ENCODE results near the gene ST3GAL2. TPM values are rescaled to one million over a fixed set of nuclear protein-coding genes. Genes with fewer than 3 reads are reported as not detected.

ST3GAL2 gene
- total RNA-seq, 1 experiment from 2014 or later, result 49.4 TPM

DNA sequence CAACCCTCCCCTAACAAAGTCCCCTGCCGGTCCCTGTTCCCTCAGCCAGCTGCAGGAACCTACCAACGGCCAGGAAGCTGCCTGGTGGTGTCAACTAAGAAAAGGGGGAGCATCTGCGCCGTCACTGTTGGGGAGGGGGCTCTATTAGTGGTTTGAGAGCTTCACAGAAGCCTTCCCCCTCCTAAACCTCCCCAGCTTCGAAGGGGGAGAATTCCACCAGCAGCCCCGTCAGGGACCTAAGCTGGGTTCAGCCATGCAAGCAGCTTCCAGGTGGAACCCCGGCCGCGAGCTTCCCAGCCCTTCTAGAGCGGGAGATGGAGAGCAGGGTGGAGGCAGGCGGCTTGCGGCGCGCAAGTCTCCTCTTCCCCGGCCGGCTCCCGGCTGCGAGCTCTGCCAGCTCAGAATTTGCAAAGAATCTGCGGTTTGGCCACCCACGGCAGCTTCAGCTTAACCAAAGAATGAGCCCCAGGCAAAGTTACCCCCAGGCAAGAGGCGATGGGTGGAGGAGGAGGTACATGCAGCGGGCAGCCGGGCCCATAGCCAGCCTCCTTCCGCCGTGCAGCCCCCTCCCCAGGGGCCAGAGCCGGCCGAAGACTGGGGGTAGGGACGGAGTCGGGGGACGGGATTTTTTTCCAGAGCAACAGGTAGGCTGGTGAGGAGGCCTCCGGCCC, 58.5 kb downstream of the ST3GAL2 start:
- Mint-ChIP-seq H3K36me3 (peaks cover 23% of the 10 kb centered on the region), H3K4me1 (peaks cover 16% of the 10 kb centered on the region), H3K27ac (peak overlapping the region; percentile 89), H3K27me3 (ENCODE audit: low read depth) (no peaks in the 10 kb centered on the region), H3K4me3 (peak overlapping the region; percentile 92), H3K9me3 (no peaks in the 10 kb centered on the region)
- CTCF ChIA-PET, result interaction anchor here (0.8 to 3.7 kb wide), 16 partner anchors 11 to 274 kb away, joined by 3 to 42 read pairs (median 6); partner anchors contain the start of genes COG4, FCSK and ST3GAL2
- TF ChIP-seq ZNF396 (CRISPR knock-in tag; IDR thresholded peaks at IDR 0.05; ENCODE audit: borderline replicate concordance) (no peak), RELA (CRISPR knock-in tag; IDR thresholded peaks at IDR 0.05; ENCODE audit: borderline replicate concordance) (no peak), CREM (CRISPR knock-in tag; IDR thresholded peaks at IDR 0.05) (no peak), GTF2I (CRISPR knock-in tag; conservative IDR thresholded peaks at IDR 0.05) (no peak), MYBL2 (CRISPR knock-in tag; IDR thresholded peaks at IDR 0.05) (no peak), CREB1 (CRISPR knock-in tag; IDR thresholded peaks at IDR 0.05) (0 out of 2 replicates have a peak, but pooled peaks have one; percentile 27), NFATC4 (CRISPR knock-in tag; IDR thresholded peaks at IDR 0.05) (peak; percentile 21; the same call in 1 of the 2 replicates), MXD4 (CRISPR knock-in tag; IDR thresholded peaks at IDR 0.05; ENCODE audit: borderline replicate concordance) (no peak)
- TF ChIP-seq, protein P1, sequence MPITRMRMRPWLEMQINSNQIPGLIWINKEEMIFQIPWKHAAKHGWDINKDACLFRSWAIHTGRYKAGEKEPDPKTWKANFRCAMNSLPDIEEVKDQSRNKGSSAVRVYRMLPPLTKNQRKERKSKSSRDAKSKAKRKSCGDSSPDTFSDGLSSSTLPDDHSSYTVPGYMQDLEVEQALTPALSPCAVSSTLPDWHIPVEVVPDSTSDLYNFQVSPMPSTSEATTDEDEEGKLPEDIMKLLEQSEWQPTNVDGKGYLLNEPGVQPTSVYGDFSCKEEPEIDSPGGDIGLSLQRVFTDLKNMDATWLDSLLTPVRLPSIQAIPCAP (CRISPR knock-in tag; IDR thresholded peaks at IDR 0.05), result no peak
- TF ChIP-seq, protein P2, sequence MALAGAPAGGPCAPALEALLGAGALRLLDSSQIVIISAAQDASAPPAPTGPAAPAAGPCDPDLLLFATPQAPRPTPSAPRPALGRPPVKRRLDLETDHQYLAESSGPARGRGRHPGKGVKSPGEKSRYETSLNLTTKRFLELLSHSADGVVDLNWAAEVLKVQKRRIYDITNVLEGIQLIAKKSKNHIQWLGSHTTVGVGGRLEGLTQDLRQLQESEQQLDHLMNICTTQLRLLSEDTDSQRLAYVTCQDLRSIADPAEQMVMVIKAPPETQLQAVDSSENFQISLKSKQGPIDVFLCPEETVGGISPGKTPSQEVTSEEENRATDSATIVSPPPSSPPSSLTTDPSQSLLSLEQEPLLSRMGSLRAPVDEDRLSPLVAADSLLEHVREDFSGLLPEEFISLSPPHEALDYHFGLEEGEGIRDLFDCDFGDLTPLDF (CRISPR knock-in tag; IDR thresholded peaks at IDR 0.05), result 0 out of 2 replicates have a peak, but pooled peaks have one; percentile 9
- TF ChIP-seq, protein P3, sequence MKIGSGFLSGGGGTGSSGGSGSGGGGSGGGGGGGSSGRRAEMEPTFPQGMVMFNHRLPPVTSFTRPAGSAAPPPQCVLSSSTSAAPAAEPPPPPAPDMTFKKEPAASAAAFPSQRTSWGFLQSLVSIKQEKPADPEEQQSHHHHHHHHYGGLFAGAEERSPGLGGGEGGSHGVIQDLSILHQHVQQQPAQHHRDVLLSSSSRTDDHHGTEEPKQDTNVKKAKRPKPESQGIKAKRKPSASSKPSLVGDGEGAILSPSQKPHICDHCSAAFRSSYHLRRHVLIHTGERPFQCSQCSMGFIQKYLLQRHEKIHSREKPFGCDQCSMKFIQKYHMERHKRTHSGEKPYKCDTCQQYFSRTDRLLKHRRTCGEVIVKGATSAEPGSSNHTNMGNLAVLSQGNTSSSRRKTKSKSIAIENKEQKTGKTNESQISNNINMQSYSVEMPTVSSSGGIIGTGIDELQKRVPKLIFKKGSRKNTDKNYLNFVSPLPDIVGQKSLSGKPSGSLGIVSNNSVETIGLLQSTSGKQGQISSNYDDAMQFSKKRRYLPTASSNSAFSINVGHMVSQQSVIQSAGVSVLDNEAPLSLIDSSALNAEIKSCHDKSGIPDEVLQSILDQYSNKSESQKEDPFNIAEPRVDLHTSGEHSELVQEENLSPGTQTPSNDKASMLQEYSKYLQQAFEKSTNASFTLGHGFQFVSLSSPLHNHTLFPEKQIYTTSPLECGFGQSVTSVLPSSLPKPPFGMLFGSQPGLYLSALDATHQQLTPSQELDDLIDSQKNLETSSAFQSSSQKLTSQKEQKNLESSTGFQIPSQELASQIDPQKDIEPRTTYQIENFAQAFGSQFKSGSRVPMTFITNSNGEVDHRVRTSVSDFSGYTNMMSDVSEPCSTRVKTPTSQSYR (CRISPR knock-in tag; IDR thresholded peaks at IDR 0.05), result no peak
- TF ChIP-seq, protein P4, sequence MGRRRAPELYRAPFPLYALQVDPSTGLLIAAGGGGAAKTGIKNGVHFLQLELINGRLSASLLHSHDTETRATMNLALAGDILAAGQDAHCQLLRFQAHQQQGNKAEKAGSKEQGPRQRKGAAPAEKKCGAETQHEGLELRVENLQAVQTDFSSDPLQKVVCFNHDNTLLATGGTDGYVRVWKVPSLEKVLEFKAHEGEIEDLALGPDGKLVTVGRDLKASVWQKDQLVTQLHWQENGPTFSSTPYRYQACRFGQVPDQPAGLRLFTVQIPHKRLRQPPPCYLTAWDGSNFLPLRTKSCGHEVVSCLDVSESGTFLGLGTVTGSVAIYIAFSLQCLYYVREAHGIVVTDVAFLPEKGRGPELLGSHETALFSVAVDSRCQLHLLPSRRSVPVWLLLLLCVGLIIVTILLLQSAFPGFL (CRISPR knock-in tag; IDR thresholded peaks at IDR 0.05; ENCODE audit: borderline replicate concordance), result 0 out of 2 replicates have a peak, but pooled peaks have one; percentile 1
- TF ChIP-seq, protein P5, sequence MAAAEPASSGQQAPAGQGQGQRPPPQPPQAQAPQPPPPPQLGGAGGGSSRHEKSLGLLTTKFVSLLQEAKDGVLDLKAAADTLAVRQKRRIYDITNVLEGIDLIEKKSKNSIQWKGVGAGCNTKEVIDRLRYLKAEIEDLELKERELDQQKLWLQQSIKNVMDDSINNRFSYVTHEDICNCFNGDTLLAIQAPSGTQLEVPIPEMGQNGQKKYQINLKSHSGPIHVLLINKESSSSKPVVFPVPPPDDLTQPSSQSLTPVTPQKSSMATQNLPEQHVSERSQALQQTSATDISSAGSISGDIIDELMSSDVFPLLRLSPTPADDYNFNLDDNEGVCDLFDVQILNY (CRISPR knock-in tag; IDR thresholded peaks at IDR 0.05), result 0 out of 2 replicates have a peak, but pooled peaks have one; percentile 18
- POLR2A ChIA-PET, result interaction anchor here (0.6 to 2.2 kb wide), 15 partner anchors 9 to 273 kb away, joined by 3 to 17 read pairs (median 5); partner anchors contain the start of genes AARS1, COG4, DDX19A and FCSK
- peak; percentile 3 for ATAC-seq
- peak; percentile 71 for DNase-seq (ENCODE audit: low spot score)

DNA sequence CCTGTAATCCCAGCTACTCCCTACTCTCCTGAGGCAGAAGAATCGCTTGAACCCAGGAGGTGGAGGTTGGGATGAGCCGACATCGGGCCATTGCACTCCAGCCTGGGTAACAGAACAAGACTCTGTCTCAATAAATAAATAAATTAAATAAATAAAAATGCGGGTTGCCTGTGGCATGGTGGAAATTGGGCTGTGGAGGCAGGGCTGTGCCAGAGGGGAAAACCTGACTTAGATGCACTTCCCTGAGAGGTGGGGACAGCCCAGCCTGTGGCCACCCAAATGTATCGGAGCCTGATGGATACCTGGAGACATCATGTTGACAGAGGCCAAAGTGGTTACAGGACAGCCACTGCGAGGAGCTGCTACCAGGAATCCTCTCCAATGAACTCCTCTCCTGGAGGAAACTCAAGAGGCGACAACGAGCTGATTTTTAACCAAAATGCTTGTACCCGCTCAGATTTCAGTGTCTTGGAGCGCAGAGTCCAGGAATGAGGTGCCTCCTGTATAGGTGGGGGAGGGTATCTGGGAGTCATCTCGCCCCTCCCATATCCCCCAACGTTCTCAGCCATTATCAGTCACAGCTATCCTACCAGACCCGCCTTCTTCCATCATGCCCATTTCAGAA, 59.9 kb downstream of the ST3GAL2 start:
- no peak for DNase-seq (ENCODE audit: low spot score)
- H3K36me3 Mint-ChIP-seq, result peaks cover 19% of the 10 kb centered on the region
- H3K9me3 Mint-ChIP-seq, result no peaks in the 10 kb centered on the region
- H3K4me1 Mint-ChIP-seq, result peaks cover 16% of the 10 kb centered on the region
- ATAC-seq, result no peak
- POLR2A ChIA-PET, result interaction anchor here (0.7 to 1.9 kb wide), 2 partner anchors 45 to 90 kb away, joined by 3 to 7 read pairs; partner anchors contain the start of gene AARS1
- peak overlapping the region; percentile 92 for H3K4me3 Mint-ChIP-seq
- 0 out of 2 replicates have a peak overlapping the region, but pooled peaks have one; percentile 36 for H3K27ac Mint-ChIP-seq
- CTCF ChIA-PET, result interaction anchor here (2.9 to 3.7 kb wide), 3 partner anchors 9 to 91 kb away, joined by 20 to 42 read pairs (median 21); partner anchors contain the start of gene FCSK
- TF ChIP-seq, protein P6, sequence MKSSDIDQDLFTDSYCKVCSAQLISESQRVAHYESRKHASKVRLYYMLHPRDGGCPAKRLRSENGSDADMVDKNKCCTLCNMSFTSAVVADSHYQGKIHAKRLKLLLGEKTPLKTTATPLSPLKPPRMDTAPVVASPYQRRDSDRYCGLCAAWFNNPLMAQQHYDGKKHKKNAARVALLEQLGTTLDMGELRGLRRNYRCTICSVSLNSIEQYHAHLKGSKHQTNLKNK (CRISPR knock-in tag; IDR thresholded peaks at IDR 0.05), result peak; percentile 47; the same call in 1 of the 2 replicates
- TF ChIP-seq, protein P4 (CRISPR knock-in tag; IDR thresholded peaks at IDR 0.05; ENCODE audit: borderline replicate concordance), result no peak
- H3K27me3 Mint-ChIP-seq (ENCODE audit: low read depth), result no peaks in the 10 kb centered on the region

Measured in WTC11 (cell line).